ENCODE data around the gene CADPS.

DNA sequence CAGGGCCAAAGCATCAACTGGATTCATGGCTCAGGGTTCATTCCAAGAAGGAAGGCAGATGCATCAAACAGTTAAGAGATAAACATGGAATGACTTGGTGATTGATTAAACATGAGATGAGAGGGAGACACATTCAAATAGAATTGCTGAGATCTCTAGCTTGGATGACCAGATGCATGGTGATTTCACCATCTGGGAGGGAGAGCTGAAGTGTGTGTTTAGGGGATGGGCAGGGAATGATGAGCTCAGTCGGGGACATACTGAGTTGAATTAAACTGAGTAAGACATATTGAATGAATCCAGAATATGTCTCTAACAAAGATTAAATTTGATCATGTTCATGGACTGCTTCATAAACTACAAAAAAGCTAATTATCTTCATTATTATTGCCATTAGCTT is 35.5 kb downstream of the CADPS start:
- no peak for TF ChIP-seq POLR2A (IDR thresholded peaks at IDR 0.05)
- TF ChIP-seq, protein P1, sequence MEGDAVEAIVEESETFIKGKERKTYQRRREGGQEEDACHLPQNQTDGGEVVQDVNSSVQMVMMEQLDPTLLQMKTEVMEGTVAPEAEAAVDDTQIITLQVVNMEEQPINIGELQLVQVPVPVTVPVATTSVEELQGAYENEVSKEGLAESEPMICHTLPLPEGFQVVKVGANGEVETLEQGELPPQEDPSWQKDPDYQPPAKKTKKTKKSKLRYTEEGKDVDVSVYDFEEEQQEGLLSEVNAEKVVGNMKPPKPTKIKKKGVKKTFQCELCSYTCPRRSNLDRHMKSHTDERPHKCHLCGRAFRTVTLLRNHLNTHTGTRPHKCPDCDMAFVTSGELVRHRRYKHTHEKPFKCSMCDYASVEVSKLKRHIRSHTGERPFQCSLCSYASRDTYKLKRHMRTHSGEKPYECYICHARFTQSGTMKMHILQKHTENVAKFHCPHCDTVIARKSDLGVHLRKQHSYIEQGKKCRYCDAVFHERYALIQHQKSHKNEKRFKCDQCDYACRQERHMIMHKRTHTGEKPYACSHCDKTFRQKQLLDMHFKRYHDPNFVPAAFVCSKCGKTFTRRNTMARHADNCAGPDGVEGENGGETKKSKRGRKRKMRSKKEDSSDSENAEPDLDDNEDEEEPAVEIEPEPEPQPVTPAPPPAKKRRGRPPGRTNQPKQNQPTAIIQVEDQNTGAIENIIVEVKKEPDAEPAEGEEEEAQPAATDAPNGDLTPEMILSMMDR (IDR thresholded peaks at IDR 0.05): no peak
